ENCODE measurements around the gene NDST1. TPM values are rescaled to one million over a fixed set of nuclear protein-coding genes. Genes with fewer than 3 reads are reported as not detected.

NDST1 gene
- polyA plus RNA-seq, 3 donors: 51.9 to 65.6 (median 55.3) TPM

DNA sequence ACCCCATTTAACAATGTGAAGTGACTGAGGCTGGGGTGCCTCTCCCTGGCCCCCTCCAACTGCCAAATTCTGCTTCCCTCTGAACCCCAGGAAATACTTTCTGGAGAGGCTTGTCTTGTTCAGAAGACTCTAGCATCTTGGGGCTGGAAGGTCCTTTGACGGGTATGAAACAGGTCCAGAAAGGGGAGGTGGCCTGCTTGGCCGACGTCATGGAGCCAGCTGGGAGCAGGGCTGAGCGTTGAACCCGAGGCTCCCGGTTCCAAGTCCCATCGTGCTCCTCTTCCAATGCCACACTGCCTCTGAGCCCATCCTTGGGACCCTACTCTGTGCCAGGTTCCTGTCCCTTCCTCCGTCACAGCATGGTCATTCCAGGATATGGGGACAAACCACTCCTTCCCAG lies 46.9 kb downstream of the NDST1 start:
- no peak for DNase-seq (ENCODE audit: extremely low read depth in 1 of 11, low read depth in 9 of 11, low spot score in 4 of 11)

DNA sequence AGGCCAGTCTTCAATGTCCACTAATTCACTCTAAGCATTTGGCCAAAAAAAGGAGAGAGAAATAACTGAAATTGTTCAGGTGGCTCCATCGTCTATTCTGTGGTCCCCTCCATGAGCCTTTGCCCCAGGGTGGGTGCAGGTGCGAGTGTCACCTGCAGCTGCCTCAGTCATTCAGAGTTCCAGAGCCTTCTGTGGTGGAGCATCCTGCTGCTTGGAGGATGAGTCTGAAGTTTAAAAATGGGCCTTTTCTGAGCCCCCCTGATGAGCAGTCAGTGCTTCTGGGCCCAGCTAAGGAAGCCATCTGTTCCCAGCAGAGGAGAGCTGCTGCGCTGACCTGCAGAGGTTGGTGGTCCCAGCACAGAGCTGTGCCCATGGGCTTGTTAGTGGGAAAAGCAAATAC lies 48.2 kb downstream of the NDST1 start:
- no peak for DNase-seq (ENCODE audit: extremely low read depth in 1 of 11, low read depth in 9 of 11, low spot score in 4 of 11)

DNA sequence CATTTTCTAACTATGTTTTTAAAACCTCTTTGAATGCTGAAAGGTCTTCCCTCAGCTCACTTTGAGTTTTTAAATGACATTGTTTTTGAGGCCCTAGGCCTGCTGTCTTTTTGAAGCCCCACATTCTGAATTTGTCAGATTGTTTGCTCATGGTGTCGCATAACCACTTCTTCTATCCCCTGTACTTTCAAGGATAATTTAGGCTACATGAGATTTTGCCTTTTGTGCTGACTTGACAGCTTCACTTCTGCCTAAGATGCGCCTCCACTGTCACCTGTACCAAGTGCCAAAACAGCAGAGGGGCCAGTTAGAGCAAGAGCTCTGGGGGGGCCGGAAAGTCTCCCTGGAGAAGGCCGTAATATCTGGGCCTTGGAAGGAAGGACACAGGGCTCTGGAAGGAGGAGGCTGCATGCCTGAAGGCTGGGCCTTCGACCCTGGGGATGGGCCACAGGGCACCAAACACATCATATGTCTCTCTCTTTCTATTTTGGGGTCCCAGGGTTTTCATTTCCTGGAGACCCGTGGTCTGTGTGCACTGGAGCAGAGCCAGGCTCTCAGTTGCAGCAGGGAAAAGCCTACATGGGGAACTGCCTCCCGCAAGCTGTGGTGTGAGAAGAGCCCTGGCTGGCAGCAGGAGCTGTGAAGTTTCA lies 49.1 kb downstream of the NDST1 start:
- DNase-seq (ENCODE audit: extremely low read depth in 1 of 11, low read depth in 9 of 11, low spot score in 4 of 11): no peak

DNA sequence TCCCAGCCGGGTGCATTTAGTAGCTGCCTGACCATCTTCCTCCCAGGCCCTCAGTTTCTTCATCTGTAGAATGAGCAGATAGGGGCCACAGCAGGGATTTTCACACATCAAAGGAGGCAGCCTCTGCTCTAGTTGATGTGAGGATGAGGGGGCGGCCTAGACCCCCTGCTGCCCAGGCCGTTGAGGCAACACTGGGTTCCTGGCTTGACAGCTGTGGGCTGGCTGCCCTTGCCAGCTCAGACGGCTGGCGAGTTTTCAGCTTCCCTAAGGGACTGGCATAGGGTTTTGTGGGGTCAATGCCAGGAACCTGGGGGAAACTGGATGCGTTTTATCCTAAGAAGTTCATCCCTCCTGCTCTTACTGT lies 49.6 kb downstream of the NDST1 start:
- no peak for DNase-seq (ENCODE audit: extremely low read depth in 1 of 11, low read depth in 9 of 11, low spot score in 4 of 11)

DNA sequence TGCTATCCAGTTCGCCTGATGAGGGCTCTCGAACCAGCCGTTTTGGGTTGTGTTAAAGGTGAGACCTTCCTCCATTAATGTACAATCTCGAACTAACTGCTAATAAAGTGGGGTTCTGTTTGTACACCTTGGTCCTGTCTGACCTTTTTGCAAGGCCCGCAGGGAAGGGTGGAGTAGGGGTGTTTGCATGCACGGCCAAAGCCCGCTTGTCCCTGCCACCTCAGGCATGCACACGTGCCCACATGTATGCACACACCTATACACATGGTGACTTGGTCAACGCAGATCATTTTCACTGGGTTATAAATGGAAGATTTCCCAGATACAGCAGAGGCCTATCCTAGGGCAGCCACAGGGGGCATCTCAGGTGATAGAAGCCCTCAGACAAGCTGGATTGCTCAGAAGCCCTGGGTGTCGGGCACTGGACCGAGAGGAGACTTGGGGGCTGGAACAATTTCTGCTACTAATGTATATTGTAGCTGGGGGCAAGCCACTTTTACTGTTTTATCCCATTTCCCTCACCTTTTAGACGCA lies 50.2 kb downstream of the NDST1 start:
- no peak for DNase-seq (ENCODE audit: extremely low read depth in 1 of 11, low read depth in 9 of 11, low spot score in 4 of 11)

DNA sequence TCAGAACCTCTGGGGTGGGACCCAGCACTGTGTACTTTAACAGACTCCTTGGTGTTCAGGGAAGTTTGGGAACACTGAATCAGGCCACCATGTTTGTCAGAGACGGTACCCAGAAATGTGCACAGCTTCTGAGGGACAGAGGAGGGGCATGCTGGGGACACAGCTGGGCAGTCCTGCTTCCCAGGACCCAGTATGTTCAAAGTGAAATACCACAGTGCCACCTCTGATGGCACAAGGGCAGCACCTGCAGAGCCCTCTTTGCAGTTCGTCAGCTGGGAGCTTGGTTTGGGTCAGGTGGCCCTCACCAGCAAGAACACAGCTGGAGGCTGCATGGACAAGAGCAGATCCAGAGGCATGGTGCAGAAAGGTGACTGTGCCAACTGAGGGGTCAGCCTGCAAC lies 51.2 kb downstream of the NDST1 start:
- no peak for DNase-seq (ENCODE audit: extremely low read depth in 1 of 11, low read depth in 9 of 11, low spot score in 4 of 11)

DNA sequence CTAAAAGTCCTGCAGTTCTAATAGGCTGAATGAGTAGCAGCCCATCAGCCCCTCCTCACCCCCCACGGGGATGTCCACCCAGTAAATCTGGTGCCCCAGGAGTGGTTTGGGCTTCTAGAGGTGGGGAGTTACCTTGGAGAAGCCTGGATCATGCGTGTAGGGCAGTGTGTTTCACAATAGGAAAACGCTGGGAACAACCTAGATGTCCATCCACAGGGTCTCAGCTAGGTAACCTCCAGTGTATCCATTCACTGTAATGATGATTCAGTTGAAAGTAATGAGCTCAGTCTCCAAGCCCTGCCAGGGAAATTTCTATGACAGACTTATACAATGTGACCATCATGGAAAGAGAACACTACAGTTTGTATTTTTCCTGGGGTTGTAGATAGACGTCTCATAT lies 51.8 kb downstream of the NDST1 start:
- no peak for DNase-seq (ENCODE audit: extremely low read depth in 1 of 11, low read depth in 9 of 11, low spot score in 4 of 11)

DNA sequence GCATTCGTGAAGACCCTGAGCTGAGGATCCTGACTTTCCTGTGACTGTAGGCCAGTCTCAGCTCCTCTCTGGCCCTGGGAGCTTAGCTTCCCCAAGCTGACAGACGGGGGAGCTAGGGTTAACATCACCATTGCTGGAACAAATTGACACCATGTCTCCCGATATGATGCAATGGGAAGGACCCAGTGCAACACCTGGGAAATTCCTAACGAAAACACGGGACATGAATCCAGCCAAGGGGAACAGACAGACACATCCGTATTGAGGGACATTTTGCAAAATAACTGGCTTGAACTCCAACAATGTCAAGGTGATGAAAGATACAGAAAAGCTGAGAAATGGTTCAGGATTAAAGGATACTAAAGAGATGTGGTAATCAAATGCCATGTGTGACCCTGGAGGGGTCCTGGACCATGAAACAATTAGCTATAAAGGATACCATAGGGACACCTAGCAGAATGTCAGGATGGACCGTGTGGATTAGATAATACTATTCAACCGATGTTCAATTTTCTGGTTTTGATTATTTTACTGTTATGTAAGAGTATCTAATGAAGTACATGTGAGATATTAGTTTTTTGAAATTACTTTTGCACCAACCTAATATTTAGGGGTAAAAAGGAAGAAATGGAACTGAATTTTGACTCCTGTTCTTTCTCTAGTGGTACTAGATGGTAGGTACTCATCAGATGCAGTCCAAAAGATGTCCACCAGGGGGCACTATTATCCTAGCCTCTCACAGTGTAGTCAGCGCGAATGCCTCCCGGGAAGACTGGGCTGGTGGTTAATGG lies 52.7 kb downstream of the NDST1 start:
- DNase-seq (ENCODE audit: extremely low read depth in 1 of 11, low read depth in 9 of 11, low spot score in 4 of 11): peak; percentile 64 to 92 (median 83)

DNA sequence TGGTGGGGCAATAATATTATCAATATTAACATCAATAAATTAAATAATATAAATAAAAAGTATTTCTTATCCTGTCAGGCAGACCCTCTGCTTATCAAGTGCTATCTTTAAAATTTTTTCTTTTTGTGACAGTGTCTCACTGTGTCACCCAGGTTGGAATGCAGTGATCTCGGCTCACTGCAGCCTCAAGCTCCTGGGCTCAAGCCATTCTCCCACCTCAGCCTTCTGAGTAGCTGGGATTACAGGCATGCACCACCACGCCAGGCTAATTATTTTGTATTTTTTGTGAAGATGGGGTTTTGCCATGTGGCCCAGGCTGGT lies 53.2 kb downstream of the NDST1 start:
- no peak for DNase-seq (ENCODE audit: extremely low read depth in 1 of 11, low read depth in 9 of 11, low spot score in 4 of 11)

DNA sequence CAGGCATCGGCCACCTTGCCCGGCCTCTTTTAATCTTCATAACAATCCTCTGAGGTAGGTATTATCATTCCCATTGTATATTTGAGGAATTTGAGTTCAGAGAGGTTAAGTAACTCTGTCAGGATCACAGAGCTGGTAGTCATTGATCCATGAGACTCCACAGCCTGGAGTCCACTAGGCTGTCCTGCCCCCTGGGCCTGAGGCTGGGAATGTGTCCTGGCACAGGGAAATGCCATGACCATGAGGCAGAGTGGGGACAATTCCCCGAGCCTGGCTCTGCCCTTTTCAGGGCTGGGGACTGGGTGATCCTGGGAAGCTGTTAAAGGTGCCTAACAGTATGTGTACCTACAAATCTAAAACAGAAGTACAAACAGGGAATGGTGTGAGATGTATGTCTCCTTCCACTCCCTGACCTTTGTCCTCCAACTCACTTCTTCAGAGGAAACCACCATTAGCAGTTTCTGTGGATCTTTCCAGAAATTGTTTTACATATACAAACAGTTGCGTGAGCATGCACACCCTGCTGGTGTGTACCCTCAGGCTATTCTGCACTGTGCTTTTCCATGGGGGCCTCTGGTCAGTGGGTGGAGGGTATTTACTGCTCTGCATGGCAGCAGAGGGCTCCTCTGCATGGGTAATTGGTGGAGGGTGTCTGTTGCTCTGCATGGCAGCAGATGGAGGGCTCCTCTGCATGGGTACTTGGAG lies 53.8 kb downstream of the NDST1 start:
- DNase-seq (ENCODE audit: extremely low read depth in 1 of 11, low read depth in 9 of 11, low spot score in 4 of 11): no peak

DNA sequence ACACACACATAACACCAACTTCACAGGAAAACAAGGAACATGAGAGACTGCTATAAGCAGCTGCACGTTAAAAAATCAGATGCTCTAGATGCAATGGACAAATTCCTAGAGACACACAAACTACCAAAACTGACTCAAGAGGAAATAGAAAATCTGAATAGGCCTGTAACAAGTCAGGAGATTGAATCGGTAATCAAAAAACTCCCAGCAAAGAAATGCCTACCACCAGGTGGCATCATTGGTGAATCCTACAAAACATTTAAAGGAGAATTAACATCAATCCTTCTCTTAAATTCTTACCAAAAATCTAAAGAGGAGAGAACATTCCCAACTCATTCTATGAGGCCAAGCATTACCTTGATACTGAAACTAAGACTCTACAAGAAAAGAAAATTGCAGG lies 54.9 kb downstream of the NDST1 start:
- no peak for DNase-seq (ENCODE audit: extremely low read depth in 1 of 11, low read depth in 9 of 11, low spot score in 4 of 11)

DNA sequence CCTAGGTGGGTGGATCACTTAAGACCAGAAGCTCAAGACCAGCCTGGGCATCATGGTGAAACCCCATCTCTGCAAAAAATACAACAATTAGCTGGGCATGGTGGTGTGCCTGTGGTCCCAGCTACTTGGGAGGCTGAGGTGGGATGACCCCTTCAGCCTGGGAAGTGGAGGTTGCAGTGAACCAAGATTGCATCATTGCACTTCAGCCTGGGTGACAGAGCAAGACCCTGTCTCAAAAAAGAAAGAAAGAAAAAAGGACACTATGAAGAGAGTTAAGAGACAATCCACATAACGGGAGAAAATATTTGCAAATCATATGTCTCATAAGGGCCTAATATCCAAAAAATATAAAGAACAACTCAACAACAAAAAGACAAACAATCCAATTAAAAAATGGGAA lies 57.9 kb downstream of the NDST1 start:
- no peak for DNase-seq (ENCODE audit: extremely low read depth in 1 of 11, low read depth in 9 of 11, low spot score in 4 of 11)

DNA sequence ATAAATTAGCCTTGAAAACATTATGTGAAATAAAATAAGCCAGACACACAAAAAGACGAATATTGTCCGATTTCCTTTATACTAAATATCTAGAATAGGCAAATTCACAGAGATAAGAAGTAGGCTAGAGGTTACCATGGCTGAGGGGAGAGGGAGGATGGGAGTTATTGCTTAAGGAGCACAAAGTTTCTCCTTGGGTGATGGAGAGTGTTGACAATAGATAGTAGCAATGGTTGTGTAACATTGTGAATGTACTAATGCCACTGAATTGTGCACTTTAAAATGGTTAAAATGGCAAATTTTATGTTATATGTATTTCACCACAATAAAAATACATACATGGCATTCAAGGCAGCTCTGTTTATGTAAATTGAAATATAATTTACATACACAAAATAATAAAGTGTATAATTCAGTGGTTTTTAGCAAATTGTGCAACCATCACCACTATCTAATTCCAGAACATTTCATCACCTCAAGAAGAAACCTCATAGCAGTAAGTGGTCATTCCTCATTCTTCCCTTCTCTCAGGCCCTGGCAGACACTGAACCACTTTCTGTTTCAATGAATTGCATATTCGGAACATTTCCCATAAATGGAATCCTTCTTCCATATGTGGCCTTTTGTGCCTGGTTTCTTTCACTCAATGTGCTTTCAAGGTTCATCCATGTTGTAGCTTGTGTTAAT lies 59.2 kb downstream of the NDST1 start:
- no peak for DNase-seq (ENCODE audit: extremely low read depth in 1 of 11, low read depth in 9 of 11, low spot score in 4 of 11)

DNA sequence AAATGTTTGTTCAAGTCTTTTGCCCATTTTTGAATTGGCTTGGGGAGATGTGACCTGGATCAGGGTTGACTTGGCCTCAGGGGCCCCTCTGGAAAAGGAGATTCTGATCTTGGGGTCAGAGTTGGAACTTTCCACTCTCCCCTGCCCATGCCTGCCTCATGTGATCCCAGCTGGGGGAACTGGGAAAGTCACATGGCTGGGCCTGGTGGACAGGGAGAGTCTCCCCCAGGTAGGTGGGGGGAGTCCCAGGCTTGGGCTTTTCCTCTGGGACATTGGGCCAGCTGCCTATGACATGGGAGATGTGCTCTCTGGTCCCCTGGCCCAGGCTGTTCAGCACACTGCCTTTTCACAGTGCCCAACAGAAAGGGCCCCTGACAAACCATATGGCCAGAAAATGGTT lies 60.7 kb downstream of the NDST1 start:
- no peak for DNase-seq (ENCODE audit: extremely low read depth in 1 of 11, low read depth in 9 of 11, low spot score in 4 of 11)

DNA sequence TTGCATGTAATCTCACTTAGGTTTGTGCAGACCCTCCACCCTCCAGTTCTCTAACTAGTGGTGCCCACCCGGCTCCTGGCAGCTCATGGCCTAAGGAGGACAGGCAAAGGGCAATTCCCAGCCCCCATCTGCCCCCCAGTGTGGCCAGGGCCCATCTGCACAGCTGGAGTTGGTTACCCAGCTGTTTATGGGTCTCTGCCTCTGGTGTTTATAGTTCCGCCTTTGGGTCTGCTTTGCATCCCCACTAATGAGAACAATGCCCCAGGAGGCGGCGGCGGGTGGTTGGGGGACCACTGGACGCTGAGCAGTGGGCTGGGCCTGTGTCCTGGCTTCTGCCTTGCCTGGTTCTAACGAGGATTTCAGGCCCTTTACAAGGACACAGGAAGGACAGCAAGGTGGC lies 62.4 kb downstream of the NDST1 start:
- DNase-seq (ENCODE audit: extremely low read depth in 1 of 11, low read depth in 9 of 11, low spot score in 4 of 11): no peak

DNA sequence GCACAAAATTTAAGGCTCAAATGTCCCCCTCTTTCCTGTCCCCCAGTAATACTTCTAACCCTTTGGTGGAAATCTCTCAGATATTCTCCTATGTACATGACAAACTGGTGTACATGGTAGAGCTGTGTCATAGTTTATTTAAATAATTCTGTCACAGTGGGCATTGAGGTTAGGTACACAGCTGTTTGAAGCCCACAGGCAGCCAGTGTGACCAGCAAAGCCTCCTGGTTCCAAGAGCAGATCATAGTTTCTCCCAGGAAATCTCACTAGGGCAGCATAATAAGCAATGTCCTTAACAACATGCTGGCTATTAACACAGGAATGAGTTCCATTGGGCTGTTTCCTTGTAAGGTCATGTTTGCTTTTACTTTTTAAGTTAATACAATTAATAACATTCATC lies 63.9 kb downstream of the NDST1 start:
- no peak for DNase-seq (ENCODE audit: extremely low read depth in 1 of 11, low read depth in 9 of 11, low spot score in 4 of 11)

DNA sequence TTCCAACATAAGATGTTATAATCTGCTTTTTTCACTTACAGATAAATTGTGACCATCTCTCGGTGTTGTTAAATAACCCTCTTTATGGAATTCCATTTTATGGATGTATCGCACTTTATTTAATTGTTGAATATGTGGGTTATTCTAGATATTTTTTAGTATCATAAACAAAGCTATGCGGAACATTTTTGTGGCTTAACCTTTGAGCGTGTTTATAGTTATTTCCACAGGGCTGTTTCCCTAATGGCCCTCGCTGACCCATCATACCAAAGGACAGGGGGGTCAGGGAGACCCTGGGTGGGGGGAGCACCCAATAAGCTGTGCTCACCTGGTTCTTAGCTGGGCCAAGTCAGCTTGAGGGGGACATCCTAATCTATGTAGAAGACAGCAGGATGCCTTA lies 65.3 kb downstream of the NDST1 start:
- DNase-seq (ENCODE audit: extremely low read depth in 1 of 11, low read depth in 9 of 11, low spot score in 4 of 11): no peak

DNA sequence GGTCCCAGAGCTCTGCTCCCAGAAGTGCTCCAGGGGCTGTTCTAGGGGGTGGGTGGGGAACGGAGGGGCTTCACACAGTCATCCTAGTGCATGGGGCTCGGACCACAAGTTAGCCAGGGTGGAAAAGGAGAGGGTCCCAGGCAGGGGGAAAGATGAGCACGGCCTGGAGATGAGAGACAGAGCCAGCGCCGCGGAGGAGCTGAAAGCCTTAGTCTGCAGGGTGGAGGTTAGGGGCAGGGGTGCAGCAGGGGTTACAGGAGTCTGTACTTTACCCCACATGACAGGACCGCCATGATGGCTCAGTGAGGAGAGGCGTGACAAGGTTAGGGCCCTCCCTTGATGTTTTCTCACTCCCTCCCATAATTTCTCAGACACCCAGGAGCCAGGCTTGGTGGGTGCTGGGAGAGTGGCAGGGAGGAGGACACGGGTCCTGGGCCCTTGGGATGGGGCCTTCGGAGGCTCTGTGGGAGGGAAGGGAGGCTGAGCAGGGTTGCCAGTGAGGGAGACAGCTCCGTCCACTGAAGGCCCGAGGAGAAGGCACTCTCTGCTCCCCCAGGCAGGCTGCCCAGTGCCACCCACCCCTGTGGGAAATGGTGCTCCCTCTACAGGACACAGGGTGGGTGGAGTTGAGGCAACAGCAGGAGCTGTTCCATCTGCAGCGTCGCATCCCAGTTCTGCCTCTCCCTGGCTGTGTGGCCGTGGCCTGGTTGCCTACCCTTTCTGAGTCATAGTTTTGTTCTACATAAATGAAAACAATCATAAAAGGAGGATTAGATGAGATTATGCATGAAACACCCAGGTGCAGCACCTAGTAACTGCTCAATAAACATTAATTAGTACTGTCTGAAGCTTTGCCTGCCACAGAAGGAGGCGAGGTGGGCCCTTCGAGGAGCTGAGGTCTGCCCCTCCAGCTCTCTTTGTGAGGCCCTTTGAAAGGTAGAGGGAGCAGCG lies 66.2 kb downstream of the NDST1 start:
- DNase-seq (ENCODE audit: extremely low read depth in 1 of 11, low read depth in 9 of 11, low spot score in 4 of 11): no peak
